ENCODE data around the gene CALCOCO2. TPM values are rescaled to one million over a fixed set of nuclear protein-coding genes. Genes with fewer than 3 reads are reported as not detected.

CALCOCO2 gene
- total and polyA plus RNA-seq, 2 of the 13 experiments (the other 11 are each of a cell fraction or from before 2014, with no cell fraction given) = 72.9 to 111 TPM

DNA sequence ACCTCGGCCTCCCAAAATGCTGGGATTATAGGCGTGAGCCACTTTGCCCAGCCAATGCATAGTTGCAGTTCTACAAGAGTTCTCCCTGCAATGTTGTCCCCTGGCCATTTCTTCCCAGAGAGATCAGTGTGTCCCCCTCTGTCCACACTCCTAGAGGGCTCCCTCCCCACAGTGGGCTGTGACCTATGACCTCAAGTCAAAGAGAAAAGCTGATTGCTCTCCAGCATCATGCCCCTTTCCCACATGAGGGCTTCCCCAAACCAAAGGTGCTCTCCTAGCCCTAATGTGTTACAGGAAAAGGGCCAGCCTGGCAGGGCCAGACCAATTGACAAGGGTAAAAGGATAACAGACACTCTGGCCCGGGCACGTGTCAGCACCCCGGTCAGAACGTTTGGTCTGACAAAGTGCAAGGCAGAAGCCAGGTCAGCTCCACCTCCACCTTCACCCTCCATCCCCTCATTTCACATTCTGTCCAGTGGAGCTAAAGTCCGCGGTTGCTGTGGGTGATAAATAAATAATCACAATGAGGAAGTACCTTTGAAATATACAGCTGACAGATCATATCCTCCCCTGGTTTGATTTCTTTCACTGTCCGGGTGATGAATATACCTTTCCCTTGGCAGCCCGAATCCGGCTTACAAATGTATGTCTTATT lies 31.6 kb upstream of the CALCOCO2 start (continued):
- TF ChIP-seq RARA (CRISPR knock-in tag; IDR thresholded peaks at IDR 0.05) (peak; percentile 62), MXD4 (CRISPR knock-in tag; IDR thresholded peaks at IDR 0.05) (0 out of 2 replicates have a peak, but pooled peaks have one; percentile 36), NFE2 (CRISPR knock-in tag; IDR thresholded peaks at IDR 0.05) (no peak), NR2C2 (CRISPR knock-in tag; IDR thresholded peaks at IDR 0.05; ENCODE audit: borderline replicate concordance) (peak; percentile 90), ZNF382 (CRISPR knock-in tag; IDR thresholded peaks at IDR 0.05; ENCODE audit: borderline replicate concordance) (no peak), ZNF430 (CRISPR knock-in tag; IDR thresholded peaks at IDR 0.05) (peak; percentile 44; the same call in 1 of the 2 replicates), ZNF546 (CRISPR knock-in tag; conservative IDR thresholded peaks at IDR 0.05) (0 out of 2 replicates have a peak, but pooled peaks have one; percentile 61), ZNF788 (CRISPR knock-in tag; IDR thresholded peaks at IDR 0.05; ENCODE audit: borderline replicate concordance) (0 out of 2 replicates have a peak, but pooled peaks have one; percentile 47), ZSCAN29 (CRISPR knock-in tag; conservative IDR thresholded peaks at IDR 0.05) (0 out of 2 replicates have a peak, but pooled peaks have one; percentile 28), NR2F6 (IDR thresholded peaks at IDR 0.05) (peak; percentile 86), NR2F6 (CRISPR knock-in tag; IDR thresholded peaks at IDR 0.05) (no peak; the same call in 1 of the 2 replicates), ZNF598 (CRISPR knock-in tag; IDR thresholded peaks at IDR 0.05; ENCODE audit: borderline replicate concordance) (no peak), SALL1 (CRISPR knock-in tag; IDR thresholded peaks at IDR 0.05) (peak; percentile 71; the same call in 1 of the 2 replicates), SRY (CRISPR knock-in tag; IDR thresholded peaks at IDR 0.05) (0 out of 2 replicates have a peak, but pooled peaks have one; percentile 27), MYC (CRISPR knock-in tag; IDR thresholded peaks at IDR 0.05; ENCODE audit: borderline replicate concordance) (peak; percentile 62; the same call in 1 of the 2 replicates), ZNF589 (CRISPR knock-in tag; conservative IDR thresholded peaks at IDR 0.05) (no peak), MIXL1 (CRISPR knock-in tag; IDR thresholded peaks at IDR 0.05) (0 out of 2 replicates have a peak, but pooled peaks have one; percentile 38), RFX1 (IDR thresholded peaks at IDR 0.05) (peak; percentile 67; the same call in 1 of the 2 replicates), TBX2 (CRISPR knock-in tag; IDR thresholded peaks at IDR 0.05; ENCODE audit: borderline replicate concordance) (peak; percentile 47; the same call in 1 of the 2 replicates)
- TF ChIP-seq, protein P1, sequence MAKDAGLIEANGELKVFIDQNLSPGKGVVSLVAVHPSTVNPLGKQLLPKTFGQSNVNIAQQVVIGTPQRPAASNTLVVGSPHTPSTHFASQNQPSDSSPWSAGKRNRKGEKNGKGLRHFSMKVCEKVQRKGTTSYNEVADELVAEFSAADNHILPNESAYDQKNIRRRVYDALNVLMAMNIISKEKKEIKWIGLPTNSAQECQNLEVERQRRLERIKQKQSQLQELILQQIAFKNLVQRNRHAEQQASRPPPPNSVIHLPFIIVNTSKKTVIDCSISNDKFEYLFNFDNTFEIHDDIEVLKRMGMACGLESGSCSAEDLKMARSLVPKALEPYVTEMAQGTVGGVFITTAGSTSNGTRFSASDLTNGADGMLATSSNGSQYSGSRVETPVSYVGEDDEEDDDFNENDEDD (CRISPR knock-in tag; IDR thresholded peaks at IDR 0.05; ENCODE audit: borderline replicate concordance) = peak; percentile 39; the same call in 1 of the 2 replicates
- TF ChIP-seq, protein P2, sequence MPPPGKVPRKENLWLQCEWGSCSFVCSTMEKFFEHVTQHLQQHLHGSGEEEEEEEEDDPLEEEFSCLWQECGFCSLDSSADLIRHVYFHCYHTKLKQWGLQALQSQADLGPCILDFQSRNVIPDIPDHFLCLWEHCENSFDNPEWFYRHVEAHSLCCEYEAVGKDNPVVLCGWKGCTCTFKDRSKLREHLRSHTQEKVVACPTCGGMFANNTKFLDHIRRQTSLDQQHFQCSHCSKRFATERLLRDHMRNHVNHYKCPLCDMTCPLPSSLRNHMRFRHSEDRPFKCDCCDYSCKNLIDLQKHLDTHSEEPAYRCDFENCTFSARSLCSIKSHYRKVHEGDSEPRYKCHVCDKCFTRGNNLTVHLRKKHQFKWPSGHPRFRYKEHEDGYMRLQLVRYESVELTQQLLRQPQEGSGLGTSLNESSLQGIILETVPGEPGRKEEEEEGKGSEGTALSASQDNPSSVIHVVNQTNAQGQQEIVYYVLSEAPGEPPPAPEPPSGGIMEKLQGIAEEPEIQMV (CRISPR knock-in tag; IDR thresholded peaks at IDR 0.05; ENCODE audit: low read depth) = peak; percentile 26; the same call in 1 of the 2 replicates
